ENCODE results near the gene SF1.

SF1 gene

GRCh38 chr11:64723907-64724862, 54.2 kb downstream of the SF1 start:
- Histone ChIP-seq H3K36me3 (replicated peaks in 1 of 2; ENCODE audit: control insufficient read depth in 2 of 2, insufficient read depth in 2 of 2, low read length in 2 of 2) (no peaks in the 10 kb centered on the region), H4K8ac (ENCODE audit: low read depth, low read length) (peak overlapping the region; percentile 77), H3K9me3 (replicated peaks in 1 of 2; ENCODE audit: control insufficient read depth in 2 of 2, insufficient read depth in 1 of 2, low read depth in 1 of 2, low read length in 2 of 2) (no peaks in the 10 kb centered on the region), H3K27me3 (ENCODE audit: control insufficient read depth in 3 of 3, insufficient read depth in 3 of 3, low read depth in 1 of 3, low read length in 3 of 3) (peaks cover 0 to 15% (median 7%) of the 10 kb centered on the region in 3 experiments), H2BK15ac (ENCODE audit: low read length) (peak overlapping the region; percentile 23), H2BK5ac (ENCODE audit: low read length) (peak overlapping the region; percentile 61), H3K4ac (ENCODE audit: low read length) (no peak overlapping the region), H2AK5ac (ENCODE audit: low read depth, low read length) (peak overlapping the region; percentile 48), H3K18ac (ENCODE audit: low read length) (peak overlapping the region; percentile 91), H2BK12ac (ENCODE audit: low read length) (peak overlapping the region; percentile 88), H3K27ac (replicated peaks; ENCODE audit: low read length) (no peak overlapping the region), H3K4me2 (ENCODE audit: insufficient read depth, low read length, poor library complexity, severe bottlenecking) (no peak overlapping the region), H3K9ac (ENCODE audit: low read depth, low read length, poor library complexity) (no peak overlapping the region), H3K79me1 (ENCODE audit: low read depth, low read length) (no peaks in the 10 kb centered on the region), H4K91ac (ENCODE audit: low read depth, low read length, poor library complexity) (peak overlapping the region; percentile 79), H3K4me3 (ENCODE audit: low read length in 2 of 2) (no peak overlapping the region), H3K4me1 (ENCODE audit: control insufficient read depth in 2 of 2, insufficient read depth in 1 of 2, low read depth in 1 of 2, low read length in 2 of 2) (peaks cover 22 to 43% of the 10 kb centered on the region in 2 donors), H3K23ac (ENCODE audit: low read depth, low read length, poor library complexity) (peak overlapping the region; percentile 11), H2AFZ (ENCODE audit: low read length) (peak overlapping the region; percentile 99), H3K14ac (ENCODE audit: low read length) (peak overlapping the region; percentile 79), H2BK120ac (ENCODE audit: low read depth, low read length) (peak overlapping the region; percentile 52)
- DNase-seq (ENCODE audit: low spot score): no peak
- WGBS, 2 donors (ENCODE audit: extremely low coverage in 2 of 2, insufficient read length in 2 of 2, insufficient replicate concordance in 1 of 2): no CpG with 5 or more reads among the region's 9 CpGs

GRCh38 chr11:64723117-64723906, 55.0 kb downstream of the SF1 start, which contains the start of gene NRXN2:
Gene NRXN2 (minus strand): TSS chr11:64723197. CDS start chr11:64713699, 9,498 bp downstream.
- Histone ChIP-seq H4K91ac (ENCODE audit: low read depth, low read length, poor library complexity) (no peak within 1 kb of the TSS), H3K4me1 (ENCODE audit: control insufficient read depth in 2 of 2, insufficient read depth in 1 of 2, low read depth in 1 of 2, low read length in 2 of 2) (peaks cover 22 to 43% of the 10 kb centered on the region in 2 donors), H3K27me3 (ENCODE audit: control insufficient read depth in 3 of 3, insufficient read depth in 3 of 3, low read depth in 1 of 3, low read length in 3 of 3) (peaks cover 0 to 15% (median 7%) of the 10 kb centered on the region in 3 experiments), H3K27ac (replicated peaks; ENCODE audit: low read length) (no peak within 1 kb of the TSS), H3K9ac (ENCODE audit: low read depth, low read length, poor library complexity) (peak within 1 kb of the TSS; percentile 88), H2AK5ac (ENCODE audit: low read depth, low read length) (peak within 1 kb of the TSS; percentile 48), H2BK15ac (ENCODE audit: low read length) (peak within 1 kb of the TSS; percentile 23), H3K14ac (ENCODE audit: low read length) (peak within 1 kb of the TSS; percentile 99), H2BK120ac (ENCODE audit: low read depth, low read length) (no peak within 1 kb of the TSS), H2BK5ac (ENCODE audit: low read length) (peak within 1 kb of the TSS; percentile 61), H3K18ac (ENCODE audit: low read length) (peak within 1 kb of the TSS; percentile 99), H3K36me3 (replicated peaks in 1 of 2; ENCODE audit: control insufficient read depth in 2 of 2, insufficient read depth in 2 of 2, low read length in 2 of 2) (no peaks in the 10 kb centered on the region), H3K23ac (ENCODE audit: low read depth, low read length, poor library complexity) (peak within 1 kb of the TSS; percentile 77), H3K4me2 (ENCODE audit: insufficient read depth, low read length, poor library complexity, severe bottlenecking) (peak within 1 kb of the TSS; percentile 99), H3K9me3 (replicated peaks in 1 of 2; ENCODE audit: control insufficient read depth in 2 of 2, insufficient read depth in 1 of 2, low read depth in 1 of 2, low read length in 2 of 2) (no peaks in the 10 kb centered on the region), H3K4me3 (ENCODE audit: low read length in 2 of 2) (peak within 1 kb of the TSS; percentile 54 to 81), H3K79me1 (ENCODE audit: low read depth, low read length) (no peaks in the 10 kb centered on the region), H2BK12ac (ENCODE audit: low read length) (peak within 1 kb of the TSS; percentile 88), H2AFZ (ENCODE audit: low read length) (peak within 1 kb of the TSS; percentile 99), H3K4ac (ENCODE audit: low read length) (no peak within 1 kb of the TSS), H4K8ac (ENCODE audit: low read depth, low read length) (peak within 1 kb of the TSS; percentile 23)
- peak; percentile 87 for DNase-seq (ENCODE audit: low spot score)
- WGBS, 2 donors (ENCODE audit: extremely low coverage in 2 of 2, insufficient read length in 2 of 2, insufficient replicate concordance in 1 of 2): no CpG with 5 or more reads among the region's 66 CpGs

GRCh38 chr11:64722141-64723065, 55.9 kb downstream of the SF1 start:
- no peak overlapping the region for H3K4ac ChIP-seq (ENCODE audit: low read length)
- H2AFZ ChIP-seq (ENCODE audit: low read length): peak overlapping the region; percentile 80
- H2BK12ac ChIP-seq (ENCODE audit: low read length): no peak overlapping the region
- H2BK120ac ChIP-seq (ENCODE audit: low read depth, low read length): no peak overlapping the region
- no peaks in the 10 kb centered on the region for H3K9me3 ChIP-seq (replicated peaks in 1 of 2; ENCODE audit: control insufficient read depth in 2 of 2, insufficient read depth in 1 of 2, low read depth in 1 of 2, low read length in 2 of 2)
- H3K4me2 ChIP-seq (ENCODE audit: insufficient read depth, low read length, poor library complexity, severe bottlenecking): peak overlapping the region; percentile 44
- H2BK15ac ChIP-seq (ENCODE audit: low read length): no peak overlapping the region
- no peak overlapping the region for H3K23ac ChIP-seq (ENCODE audit: low read depth, low read length, poor library complexity)
- H3K18ac ChIP-seq (ENCODE audit: low read length): peak overlapping the region; percentile 70
- no peak overlapping the region for H4K91ac ChIP-seq (ENCODE audit: low read depth, low read length, poor library complexity)
- peak overlapping the region in 1 of 2 donors; percentile 54 for H3K4me3 ChIP-seq (ENCODE audit: low read length in 2 of 2)
- peaks cover 0 to 15% (median 7%) of the 10 kb centered on the region in 3 experiments for H3K27me3 ChIP-seq (ENCODE audit: control insufficient read depth in 3 of 3, insufficient read depth in 3 of 3, low read depth in 1 of 3, low read length in 3 of 3)
- no peak overlapping the region for H3K14ac ChIP-seq (ENCODE audit: low read length)
- H4K8ac ChIP-seq (ENCODE audit: low read depth, low read length): peak overlapping the region; percentile 23
- WGBS, 2 donors (ENCODE audit: extremely low coverage in 2 of 2, insufficient read length in 2 of 2, insufficient replicate concordance in 1 of 2): no CpG with 5 or more reads among the region's 36 CpGs
- H3K4me1 ChIP-seq (ENCODE audit: control insufficient read depth in 2 of 2, insufficient read depth in 1 of 2, low read depth in 1 of 2, low read length in 2 of 2): peaks cover 22 to 43% of the 10 kb centered on the region in 2 donors
- no peak overlapping the region for H3K27ac ChIP-seq (replicated peaks; ENCODE audit: low read length)
- no peaks in the 10 kb centered on the region for H3K79me1 ChIP-seq (ENCODE audit: low read depth, low read length)
- peak overlapping the region; percentile 17 for H3K9ac ChIP-seq (ENCODE audit: low read depth, low read length, poor library complexity)
- no peak overlapping the region for H2BK5ac ChIP-seq (ENCODE audit: low read length)
- H2AK5ac ChIP-seq (ENCODE audit: low read depth, low read length): peak overlapping the region; percentile 10
- DNase-seq (ENCODE audit: low spot score): no peak
- H3K36me3 ChIP-seq (replicated peaks in 1 of 2; ENCODE audit: control insufficient read depth in 2 of 2, insufficient read depth in 2 of 2, low read length in 2 of 2): no peaks in the 10 kb centered on the region
